Measurements from ENCODE around the gene PADI2. TPM values are rescaled to one million over a fixed set of nuclear protein-coding genes. Genes with fewer than 3 reads are reported as not detected.

Gene PADI2
- total and polyA plus RNA-seq, 2 donors, result 0.48 to 5.6 TPM

DNA sequence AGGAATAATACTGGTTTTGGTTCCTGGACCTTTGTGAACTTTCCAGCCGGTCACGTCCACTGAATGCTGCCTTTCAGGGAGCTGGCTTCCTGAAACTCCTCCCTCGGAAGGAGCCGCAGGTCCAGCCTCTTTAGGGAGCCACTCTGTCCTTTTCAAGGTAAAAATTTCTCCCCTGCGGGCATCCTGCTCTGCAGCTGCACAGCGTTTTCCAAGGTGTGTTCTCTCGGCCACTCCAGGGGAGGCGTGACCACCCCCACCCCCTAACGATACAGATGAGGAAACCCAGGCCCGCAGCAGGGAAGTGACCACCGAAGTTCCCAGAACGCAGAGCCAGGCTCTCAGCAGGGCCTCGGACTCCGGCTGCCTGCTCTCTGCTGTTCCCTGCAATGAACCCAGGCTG is 21.5 kb downstream of the PADI2 start:
- DNase-seq (ENCODE audit: extremely low spot score), result no peak
- no peak overlapping the region for H3K27ac ChIP-seq (ENCODE audit: low read depth)
- H3K4me1 ChIP-seq (ENCODE audit: insufficient read depth), result no peaks in the 10 kb centered on the region
- 60% methylated on average over 14 of the region's 14 CpGs for WGBS
- H3K36me3 ChIP-seq (ENCODE audit: insufficient read depth), result no peaks in the 10 kb centered on the region
- no peak overlapping the region for H3K4me3 ChIP-seq (ENCODE audit: low read depth, low read length)

GRCh38 chr1:17097147-17097546 is 22.1 kb downstream of the PADI2 start:
- Histone ChIP-seq H3K27ac (ENCODE audit: low read depth) (no peak overlapping the region), H3K4me3 (ENCODE audit: low read depth, low read length) (no peak overlapping the region), H3K4me1 (ENCODE audit: insufficient read depth) (no peaks in the 10 kb centered on the region)

GRCh38 chr1:17096584-17096983 is 22.7 kb downstream of the PADI2 start:
- no peak for DNase-seq (ENCODE audit: extremely low spot score)
- Histone ChIP-seq H3K4me1 (ENCODE audit: insufficient read depth) (no peaks in the 10 kb centered on the region), H3K4me3 (ENCODE audit: low read depth, low read length) (no peak overlapping the region), H3K36me3 (ENCODE audit: insufficient read depth) (no peaks in the 10 kb centered on the region), H3K27ac (ENCODE audit: low read depth) (no peak overlapping the region)
- 70% methylated on average over 1 of the region's 1 CpG for WGBS

More at GRCh38 chr1:17097147-17097546, 22.1 kb downstream of the PADI2 start:
- DNase-seq (ENCODE audit: extremely low spot score), result no peak
- H3K36me3 ChIP-seq (ENCODE audit: insufficient read depth), result no peaks in the 10 kb centered on the region
- 76% methylated on average over 8 of the region's 8 CpGs for WGBS

GRCh38 chr1:17095141-17095540 is 24.1 kb downstream of the PADI2 start:
- H3K27ac ChIP-seq (ENCODE audit: low read depth), result no peak overlapping the region
- 53% methylated on average over 4 of the region's 4 CpGs for WGBS
- H3K4me1 ChIP-seq (ENCODE audit: insufficient read depth), result no peaks in the 10 kb centered on the region
- H3K36me3 ChIP-seq (ENCODE audit: insufficient read depth), result no peaks in the 10 kb centered on the region
- H3K4me3 ChIP-seq (ENCODE audit: low read depth, low read length), result no peak overlapping the region
- DNase-seq (ENCODE audit: extremely low spot score), result no peak

DNA sequence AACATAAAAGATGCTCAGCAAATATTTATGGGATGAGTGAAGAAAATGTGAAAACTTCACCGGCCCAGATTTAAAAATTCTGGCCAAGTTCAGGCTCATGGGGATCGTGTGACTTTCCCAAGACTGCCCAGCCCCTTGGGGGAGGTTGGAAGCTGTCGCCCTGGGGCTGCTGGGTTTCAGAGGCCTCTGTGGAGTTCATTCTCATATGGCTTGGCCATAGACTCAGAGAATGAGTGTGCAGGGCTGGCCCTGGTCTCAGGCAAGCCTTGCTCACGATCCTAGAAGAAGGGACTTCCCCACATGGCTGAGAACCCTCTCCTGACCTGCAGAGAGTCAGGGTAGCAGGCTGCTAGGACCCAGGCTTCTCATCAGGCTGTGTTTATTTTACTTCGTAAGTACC is 24.6 kb downstream of the PADI2 start:
- 55% methylated on average over 5 of the region's 5 CpGs for WGBS
- no peak for DNase-seq (ENCODE audit: extremely low spot score)
- Histone ChIP-seq H3K27ac (ENCODE audit: low read depth) (no peak overlapping the region), H3K36me3 (ENCODE audit: insufficient read depth) (no peaks in the 10 kb centered on the region), H3K4me3 (ENCODE audit: low read depth, low read length) (no peak overlapping the region), H3K4me1 (ENCODE audit: insufficient read depth) (no peaks in the 10 kb centered on the region)

GRCh38 chr1:17093822-17094393 is 25.3 kb downstream of the PADI2 start:
- Histone ChIP-seq H3K36me3 (ENCODE audit: insufficient read depth) (no peaks in the 10 kb centered on the region), H3K4me1 (ENCODE audit: insufficient read depth) (no peaks in the 10 kb centered on the region), H3K4me3 (ENCODE audit: low read depth, low read length) (no peak overlapping the region), H3K27ac (ENCODE audit: low read depth) (no peak overlapping the region)
- WGBS, result 79% methylated on average over 8 of the region's 8 CpGs
- DNase-seq (ENCODE audit: extremely low spot score), result no peak

- 82% methylated on average over 7 of the region's 7 CpGs for WGBS
- no peak overlapping the region for H3K4me3 ChIP-seq (ENCODE audit: low read depth, low read length)
- no peak for DNase-seq (ENCODE audit: extremely low spot score)
- H3K36me3 ChIP-seq (ENCODE audit: insufficient read depth), result no peaks in the 10 kb centered on the region
- H3K27ac ChIP-seq (ENCODE audit: low read depth), result no peak overlapping the region
- H3K4me1 ChIP-seq (ENCODE audit: insufficient read depth), result no peaks in the 10 kb centered on the region
These were observed 28.0 kb downstream of the PADI2 start for GRCh38 chr1:17091252-17091651.

DNA sequence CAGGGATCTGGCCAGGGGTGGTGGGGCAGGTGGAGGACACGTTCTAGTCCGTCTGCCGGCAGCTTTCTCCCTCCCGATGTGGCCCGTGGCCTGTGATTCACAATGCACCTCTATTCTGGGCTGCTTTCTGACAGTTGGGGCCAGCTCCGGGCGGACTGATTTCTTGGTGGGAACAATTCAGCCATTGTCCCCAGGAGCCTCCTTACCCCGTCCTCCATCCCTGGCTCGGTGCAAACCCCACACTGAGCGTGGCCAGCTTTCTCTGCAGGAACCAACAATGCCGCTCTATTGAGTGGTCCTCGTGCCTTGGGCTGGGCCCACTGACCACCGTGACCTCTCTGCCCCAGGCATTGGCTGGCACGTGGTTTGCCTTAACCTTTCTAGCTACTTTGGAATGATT is 29.7 kb downstream of the PADI2 start:
- WGBS, result 80% methylated on average over 14 of the region's 14 CpGs
- no peak overlapping the region for H3K4me3 ChIP-seq (ENCODE audit: low read depth, low read length)
- DNase-seq (ENCODE audit: extremely low spot score), result no peak
- H3K4me1 ChIP-seq (ENCODE audit: insufficient read depth), result no peaks in the 10 kb centered on the region
- no peaks in the 10 kb centered on the region for H3K36me3 ChIP-seq (ENCODE audit: insufficient read depth)
- H3K27ac ChIP-seq (ENCODE audit: low read depth), result no peak overlapping the region

DNA sequence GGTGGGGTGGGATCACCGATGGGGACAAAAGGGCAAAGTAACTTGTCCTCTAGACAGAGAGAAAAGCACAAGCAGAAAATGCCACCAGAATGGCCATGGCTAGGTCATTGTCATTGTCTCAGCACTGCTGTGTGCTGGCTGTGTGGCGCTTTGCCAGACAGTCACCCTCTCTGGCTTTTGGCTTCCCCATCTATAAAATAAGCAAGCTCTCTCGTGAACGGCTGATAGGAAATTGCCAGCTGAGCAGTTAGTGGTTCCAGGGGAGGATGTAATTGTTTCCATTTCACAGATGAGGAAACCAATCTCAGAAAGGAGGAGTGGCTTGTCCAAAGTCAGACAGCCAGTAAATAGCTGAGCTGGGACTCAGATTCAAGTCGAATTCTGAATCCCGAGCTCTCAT is 32.5 kb downstream of the PADI2 start:
- no peaks in the 10 kb centered on the region for H3K36me3 ChIP-seq (ENCODE audit: insufficient read depth)

GRCh38 chr1:17084787-17085186 is 34.5 kb downstream of the PADI2 start:
- H3K36me3 ChIP-seq (ENCODE audit: insufficient read depth), result no peaks in the 10 kb centered on the region
- 78% methylated on average over 10 of the region's 10 CpGs for WGBS
- no peak overlapping the region for H3K4me3 ChIP-seq (ENCODE audit: low read depth, low read length)
- no peak overlapping the region for H3K27ac ChIP-seq (ENCODE audit: low read depth)
- no peaks in the 10 kb centered on the region for H3K4me1 ChIP-seq (ENCODE audit: insufficient read depth)
- DNase-seq (ENCODE audit: extremely low spot score), result no peak

More for the DNA sequence above, 32.5 kb downstream of the PADI2 start:
- no peak for DNase-seq (ENCODE audit: extremely low spot score)
- Histone ChIP-seq H3K4me3 (ENCODE audit: low read depth, low read length) (no peak overlapping the region), H3K4me1 (ENCODE audit: insufficient read depth) (no peaks in the 10 kb centered on the region), H3K27ac (ENCODE audit: low read depth) (no peak overlapping the region)
- 44% methylated on average over 6 of the region's 6 CpGs for WGBS

DNA sequence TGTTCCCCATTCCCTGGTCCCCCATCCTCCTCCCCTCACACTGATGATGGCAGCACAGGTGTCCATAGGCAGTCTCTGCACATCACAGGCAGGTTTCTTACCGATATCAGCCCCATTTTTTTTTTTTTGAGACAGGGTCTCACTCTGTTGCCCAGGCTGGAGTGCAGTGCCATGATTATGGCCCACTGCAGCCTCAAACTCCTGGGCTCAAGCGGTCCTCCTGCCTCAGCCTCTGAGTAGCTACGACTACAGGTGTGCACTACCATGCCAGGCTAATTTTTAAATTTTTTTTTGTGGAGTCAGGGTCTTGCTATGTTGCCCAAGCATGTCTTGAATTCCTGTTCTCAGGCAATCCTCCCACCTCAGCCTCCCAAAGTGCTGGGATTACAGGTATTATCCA is 36.5 kb downstream of the PADI2 start:
- H3K27ac ChIP-seq (ENCODE audit: low read depth), result no peak overlapping the region
- no peaks in the 10 kb centered on the region for H3K4me1 ChIP-seq (ENCODE audit: insufficient read depth)
- H3K36me3 ChIP-seq (ENCODE audit: insufficient read depth), result no peaks in the 10 kb centered on the region
- DNase-seq (ENCODE audit: extremely low spot score), result no peak
- 89% methylated on average over 3 of the region's 3 CpGs for WGBS
- no peak overlapping the region for H3K4me3 ChIP-seq (ENCODE audit: low read depth, low read length)

GRCh38 chr1:17081439-17081838 is 37.8 kb downstream of the PADI2 start:
- Histone ChIP-seq H3K4me3 (ENCODE audit: low read depth, low read length) (no peak overlapping the region), H3K36me3 (ENCODE audit: insufficient read depth) (no peaks in the 10 kb centered on the region), H3K4me1 (ENCODE audit: insufficient read depth) (no peaks in the 10 kb centered on the region), H3K27ac (ENCODE audit: low read depth) (no peak overlapping the region)
- no peak for DNase-seq (ENCODE audit: extremely low spot score)
- 77% methylated on average over 2 of the region's 2 CpGs for WGBS

DNA sequence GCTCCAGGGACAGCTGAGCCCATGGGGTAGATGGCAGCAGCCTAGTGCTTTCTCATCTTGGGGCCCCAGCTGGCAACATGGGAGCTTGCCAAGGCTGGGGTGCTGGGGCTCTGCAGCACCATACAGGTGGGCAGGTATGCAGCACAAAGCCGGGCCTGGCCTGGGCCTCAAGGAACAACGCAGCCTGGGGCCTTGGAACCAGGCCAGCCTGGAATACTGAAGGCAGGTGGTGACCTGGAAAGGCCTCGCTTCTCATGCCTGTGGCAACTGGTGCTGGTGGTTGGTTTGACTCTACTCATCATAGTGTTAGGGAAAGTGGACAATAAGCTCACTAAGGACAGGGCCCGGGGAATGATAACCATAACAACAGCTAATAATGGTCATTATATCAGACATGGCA is 38.4 kb downstream of the PADI2 start:
- Histone ChIP-seq H3K4me1 (ENCODE audit: insufficient read depth) (no peaks in the 10 kb centered on the region), H3K27ac (ENCODE audit: low read depth) (no peak overlapping the region), H3K36me3 (ENCODE audit: insufficient read depth) (no peaks in the 10 kb centered on the region), H3K4me3 (ENCODE audit: low read depth, low read length) (no peak overlapping the region)
- 85% methylated on average over 4 of the region's 4 CpGs for WGBS
- DNase-seq (ENCODE audit: extremely low spot score), result no peak

DNA sequence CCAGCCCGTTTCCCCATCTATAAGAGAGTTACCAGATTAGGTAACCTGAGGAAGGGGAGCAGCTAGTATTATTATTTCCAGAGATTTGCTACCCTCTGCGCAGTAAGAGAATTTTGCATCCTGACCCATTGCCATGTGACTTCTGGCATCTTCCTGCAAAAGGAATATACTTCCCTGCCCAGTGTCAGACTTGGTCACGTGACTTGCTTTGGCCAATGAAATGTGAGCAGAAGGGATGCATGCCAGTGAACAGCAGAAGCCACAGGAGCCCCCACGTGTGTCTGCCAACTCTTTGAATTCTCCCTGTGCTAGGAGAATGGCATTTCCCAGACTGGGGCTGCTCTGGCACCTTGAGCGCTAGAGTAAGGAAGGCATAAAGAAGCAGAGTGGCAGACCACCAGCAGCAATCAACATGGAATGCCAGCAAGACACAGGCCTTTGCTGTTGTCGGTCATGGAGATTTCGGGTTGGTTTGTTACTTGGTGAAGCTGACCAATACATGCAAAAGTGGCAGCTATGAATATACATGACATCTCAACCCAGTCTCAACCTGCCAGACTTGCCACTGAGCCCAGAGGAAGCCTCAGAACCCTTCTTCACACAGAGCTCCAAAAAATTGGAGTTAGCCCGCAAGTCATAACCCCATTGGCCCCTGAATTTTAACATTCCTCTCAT is 39.0 kb downstream of the PADI2 start:
- DNase-seq (ENCODE audit: extremely low spot score), result no peak
- Histone ChIP-seq H3K36me3 (ENCODE audit: insufficient read depth) (no peaks in the 10 kb centered on the region), H3K27ac (ENCODE audit: low read depth) (no peak overlapping the region), H3K4me3 (ENCODE audit: low read depth, low read length) (no peak overlapping the region), H3K4me1 (ENCODE audit: insufficient read depth) (no peaks in the 10 kb centered on the region)
- 85% methylated on average over 8 of the region's 8 CpGs for whole genome bisulfite sequencing

Measured in urinary bladder (tissue), 4 donors.